Measurements from ENCODE around the gene UBR4. TPM values are rescaled to one million over a fixed set of nuclear protein-coding genes. Genes with fewer than 3 reads are reported as not detected.

UBR4 gene
- total and polyA plus RNA-seq, 11 donors = 44.8 to 150 (median 87.2) TPM

- Histone ChIP-seq H3K4me1 (no peaks in the 10 kb centered on the region), H3K36me3 (no peaks in the 10 kb centered on the region), H3K4me3 (no peak overlapping the region), H3K27ac (no peak overlapping the region), H3K9me3 (no peaks in the 10 kb centered on the region), H3K27me3 (peaks cover 4 to 45% (median 14%) of the 10 kb centered on the region in 9 donors)
- TF ChIP-seq POLR2A (IDR thresholded peaks at IDR 0.05) = no peak
- TF ChIP-seq CTCF (IDR thresholded peaks at IDR 0.05) = no peak
- DNase-seq (peak in 2 of 5 donors; percentile 5 to 17), ATAC-seq (no peak)
- 79 to 86% (median 81%) methylated on average over 18 of the region's 18 CpGs for WGBS, 4 donors
- intact Hi-C loops (cut with DNase I) = no loop called here
Observed at GRCh38 chr1:19045898-19046880, 163.9 kb downstream of the UBR4 start.

GRCh38 chr1:19044975-19045831, 164.9 kb downstream of the UBR4 start:
- Histone ChIP-seq H3K4me3 (no peak overlapping the region), H3K27me3 (peaks cover 4 to 50% (median 19%) of the 10 kb centered on the region in 9 donors), H3K36me3 (no peaks in the 10 kb centered on the region), H3K27ac (no peak overlapping the region), H3K9me3 (no peaks in the 10 kb centered on the region), H3K4me1 (no peaks in the 10 kb centered on the region)
- TF ChIP-seq CTCF (IDR thresholded peaks at IDR 0.05) (no peak), POLR2A (IDR thresholded peaks at IDR 0.05) (no peak)
- 84 to 92% (median 87%) methylated on average over 24 of the region's 24 CpGs for WGBS, 4 donors
- ATAC-seq = no peak
- peak in 1 of 5 donors; percentile 24 for DNase-seq
- intact Hi-C loops (cut with DNase I) = no loop called here

GRCh38 chr1:19044471-19044870, 165.6 kb downstream of the UBR4 start:
- peak in 1 of 5 donors; percentile 14 for DNase-seq
- no peak for ATAC-seq
- intact Hi-C loops (cut with DNase I) = no loop called here
- Histone ChIP-seq H3K36me3 (no peaks in the 10 kb centered on the region), H3K4me3 (no peak overlapping the region), H3K4me1 (no peaks in the 10 kb centered on the region), H3K27ac (no peak overlapping the region), H3K9me3 (no peaks in the 10 kb centered on the region), H3K27me3 (peaks cover 4 to 50% (median 19%) of the 10 kb centered on the region in 9 donors)
- 77 to 98% (median 79%) methylated on average over 6 of the region's 6 CpGs for WGBS, 4 donors
- TF ChIP-seq CTCF (IDR thresholded peaks at IDR 0.05) (no peak), POLR2A (IDR thresholded peaks at IDR 0.05) (no peak)
